Stimulated activated CD4-positive, alpha-beta T cell treated with anti-CD3 and anti-CD28 coated beads, TNF-alpha, amount 100 ng/mL, for 24 hours (primary cell): ENCODE data around the gene RLN1.
A peak's percentile ranks its signal among the peaks of the same experiment; 100 is the strongest.
"Not testable (repeated sequence)": the region's sequence is repeated elsewhere in the genome, so short reads cannot be mapped to it uniquely, and the experiment has no call there.

ENCODE experiments used
- DNase-seq, 3 experiments: peaks; one replicate each; pipeline ENCODE4 v3.0.0-alpha.2; 2020; ENCODE audit warnings: low read depth in 3 of 3

The RLN1 gene

GRCh38 chr9:5326187-5326586 is 13.5 kb downstream of the RLN1 start:
- DNase-seq = no peak

- DNase-seq = not testable (repeated sequence)
Observed at GRCh38 chr9:5321601-5322000, 18.1 kb downstream of the RLN1 start.

- DNase-seq = no peak
Observed at GRCh38 chr9:5321058-5321457, 18.6 kb downstream of the RLN1 start.

GRCh38 chr9:5316406-5316805 is 23.3 kb downstream of the RLN1 start:
- not testable (repeated sequence) for DNase-seq

- no peak for DNase-seq
Observed at GRCh38 chr9:5315187-5315923, 24.3 kb downstream of the RLN1 start.

- DNase-seq = no peak
Observed at GRCh38 chr9:5310851-5311250, 28.8 kb downstream of the RLN1 start.

GRCh38 chr9:5305741-5306140 is 33.9 kb downstream of the RLN1 start:
- no peak for DNase-seq

GRCh38 chr9:5303840-5304795 is 35.6 kb downstream of the RLN1 start, which contains the start of gene RLN2:
Gene RLN2 (minus strand): TSS chr9:5304716. CDS start chr9:5304580, 136 bp downstream.
- DNase-seq = peak in 1 of 3 experiments; percentile 4

GRCh38 chr9:5301544-5301943 is 38.1 kb downstream of the RLN1 start:
- DNase-seq = no peak

GRCh38 chr9:5292141-5292540 is 47.5 kb downstream of the RLN1 start:
- DNase-seq = no peak

- DNase-seq = no peak
Observed at GRCh38 chr9:5288591-5288990, 51.1 kb downstream of the RLN1 start.

GRCh38 chr9:5286262-5286661 is 53.4 kb downstream of the RLN1 start:
- DNase-seq = no peak
